ENCODE results near the gene ERAP2.

DNA sequence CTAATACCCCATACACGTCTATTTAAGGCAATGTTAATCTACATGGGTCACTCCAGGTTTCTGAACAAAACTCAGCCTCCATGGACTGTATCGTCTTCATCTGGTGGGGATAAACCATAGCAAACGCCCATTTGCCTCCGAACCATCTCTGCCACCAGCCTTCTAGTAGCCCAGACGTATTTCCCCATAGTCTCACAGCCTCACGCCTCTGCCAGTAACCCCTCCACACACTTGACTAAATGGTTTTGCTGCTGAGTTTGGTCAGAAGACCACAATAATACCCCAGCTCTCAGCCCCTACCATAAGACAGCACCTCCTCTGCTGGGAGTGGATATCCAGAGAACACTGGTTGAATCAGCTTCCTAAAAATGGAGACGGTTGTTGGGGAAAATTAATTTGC, 8.7 kb downstream of the ERAP2 start:
- TF ChIP-seq, protein P1, sequence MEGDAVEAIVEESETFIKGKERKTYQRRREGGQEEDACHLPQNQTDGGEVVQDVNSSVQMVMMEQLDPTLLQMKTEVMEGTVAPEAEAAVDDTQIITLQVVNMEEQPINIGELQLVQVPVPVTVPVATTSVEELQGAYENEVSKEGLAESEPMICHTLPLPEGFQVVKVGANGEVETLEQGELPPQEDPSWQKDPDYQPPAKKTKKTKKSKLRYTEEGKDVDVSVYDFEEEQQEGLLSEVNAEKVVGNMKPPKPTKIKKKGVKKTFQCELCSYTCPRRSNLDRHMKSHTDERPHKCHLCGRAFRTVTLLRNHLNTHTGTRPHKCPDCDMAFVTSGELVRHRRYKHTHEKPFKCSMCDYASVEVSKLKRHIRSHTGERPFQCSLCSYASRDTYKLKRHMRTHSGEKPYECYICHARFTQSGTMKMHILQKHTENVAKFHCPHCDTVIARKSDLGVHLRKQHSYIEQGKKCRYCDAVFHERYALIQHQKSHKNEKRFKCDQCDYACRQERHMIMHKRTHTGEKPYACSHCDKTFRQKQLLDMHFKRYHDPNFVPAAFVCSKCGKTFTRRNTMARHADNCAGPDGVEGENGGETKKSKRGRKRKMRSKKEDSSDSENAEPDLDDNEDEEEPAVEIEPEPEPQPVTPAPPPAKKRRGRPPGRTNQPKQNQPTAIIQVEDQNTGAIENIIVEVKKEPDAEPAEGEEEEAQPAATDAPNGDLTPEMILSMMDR (IDR thresholded peaks at IDR 0.05), result no peak
- no peak for TF ChIP-seq POLR2A (IDR thresholded peaks at IDR 0.05)

All from heart left ventricle (tissue), 13 donors.